SU-DHL-6 (cell line): ENCODE results near the gene ULK3.

Experiments
- EZH2phosphoT487 ChIP-seq: fragments of 200-600 bp; sonication (generic), shearing (Covaris generic); conservative IDR thresholded peaks from 2 replicates; pipeline ENCODE4 v1.6.1; 2018; ENCODE audit warnings: mild to moderate bottlenecking, antibody characterized with exemption, low read length, moderate library complexity, mixed read lengths
- TF ChIP-seq, protein P1 (sequence below): fragments of 200-600 bp; sonication (generic); IDR thresholded peaks from one replicate; pipeline ENCODE4 v1.5.1; 2017; ENCODE audit warnings: antibody characterized with exemption, mild to moderate bottlenecking, low read length, moderate library complexity; ENCODE audit not compliant: insufficient read depth, poor library complexity, severe bottlenecking

DNA sequence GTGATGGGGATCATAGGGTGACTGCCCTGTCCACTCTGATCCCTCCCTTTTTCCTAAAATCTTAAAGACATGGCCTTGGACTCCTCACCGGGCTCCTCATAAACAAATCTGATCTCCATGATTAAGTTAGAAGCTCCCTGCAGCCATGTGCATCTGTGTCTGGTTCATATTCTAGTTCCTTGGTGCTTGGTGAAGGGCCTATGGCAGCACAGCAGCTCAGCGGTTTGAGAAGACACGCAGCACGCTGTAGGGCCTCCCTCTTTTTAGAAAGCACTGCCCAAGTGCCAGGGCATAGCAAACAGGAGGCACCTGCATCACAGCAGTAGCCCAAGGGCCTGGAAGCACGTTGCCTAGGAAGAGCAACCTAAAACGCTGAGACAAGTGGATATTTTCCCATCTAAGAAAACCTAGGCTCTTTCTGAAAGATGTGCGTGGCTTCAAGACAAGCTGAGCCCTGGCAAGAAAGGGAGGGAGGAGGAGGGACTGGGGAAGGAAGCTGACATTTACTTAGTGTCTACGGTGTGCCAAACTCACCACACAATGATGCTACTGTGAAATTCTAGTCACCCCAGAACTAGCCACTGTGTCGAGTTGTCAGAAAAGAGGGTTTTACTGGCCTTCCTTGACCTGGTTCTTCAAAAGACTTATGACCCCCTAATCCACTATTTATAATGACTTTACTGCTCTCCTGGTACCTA is 14.9 kb upstream of the ULK3 start:
- TF ChIP-seq, protein P1, sequence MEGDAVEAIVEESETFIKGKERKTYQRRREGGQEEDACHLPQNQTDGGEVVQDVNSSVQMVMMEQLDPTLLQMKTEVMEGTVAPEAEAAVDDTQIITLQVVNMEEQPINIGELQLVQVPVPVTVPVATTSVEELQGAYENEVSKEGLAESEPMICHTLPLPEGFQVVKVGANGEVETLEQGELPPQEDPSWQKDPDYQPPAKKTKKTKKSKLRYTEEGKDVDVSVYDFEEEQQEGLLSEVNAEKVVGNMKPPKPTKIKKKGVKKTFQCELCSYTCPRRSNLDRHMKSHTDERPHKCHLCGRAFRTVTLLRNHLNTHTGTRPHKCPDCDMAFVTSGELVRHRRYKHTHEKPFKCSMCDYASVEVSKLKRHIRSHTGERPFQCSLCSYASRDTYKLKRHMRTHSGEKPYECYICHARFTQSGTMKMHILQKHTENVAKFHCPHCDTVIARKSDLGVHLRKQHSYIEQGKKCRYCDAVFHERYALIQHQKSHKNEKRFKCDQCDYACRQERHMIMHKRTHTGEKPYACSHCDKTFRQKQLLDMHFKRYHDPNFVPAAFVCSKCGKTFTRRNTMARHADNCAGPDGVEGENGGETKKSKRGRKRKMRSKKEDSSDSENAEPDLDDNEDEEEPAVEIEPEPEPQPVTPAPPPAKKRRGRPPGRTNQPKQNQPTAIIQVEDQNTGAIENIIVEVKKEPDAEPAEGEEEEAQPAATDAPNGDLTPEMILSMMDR: no peak
- no peak for TF ChIP-seq EZH2phosphoT487
